ENCODE results near the gene PDE6C. TPM values are rescaled to one million over a fixed set of nuclear protein-coding genes. Genes with fewer than 3 reads are reported as not detected.

Gene PDE6C
- total RNA-seq, 1 experiment from 2014 or later = not detected

DNA sequence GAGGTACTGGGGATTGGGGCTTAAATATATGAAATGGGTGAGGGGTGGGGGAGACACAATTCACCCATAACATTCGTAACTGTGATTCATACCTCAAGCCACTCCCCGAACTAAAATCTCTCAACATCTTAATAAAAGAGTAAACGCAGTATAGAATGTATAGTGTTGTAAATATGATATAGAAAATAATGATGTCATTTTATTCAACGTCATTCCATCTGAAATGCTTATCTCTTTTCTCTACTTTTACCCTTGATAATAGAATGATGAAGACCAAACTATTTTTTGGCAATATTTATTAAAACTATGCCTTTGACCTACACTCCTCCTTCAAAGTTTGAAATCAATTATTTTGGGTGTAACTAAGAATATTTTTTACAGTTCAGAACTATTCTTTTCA, 53.7 kb downstream of the PDE6C start:
- TF ChIP-seq, protein P1, sequence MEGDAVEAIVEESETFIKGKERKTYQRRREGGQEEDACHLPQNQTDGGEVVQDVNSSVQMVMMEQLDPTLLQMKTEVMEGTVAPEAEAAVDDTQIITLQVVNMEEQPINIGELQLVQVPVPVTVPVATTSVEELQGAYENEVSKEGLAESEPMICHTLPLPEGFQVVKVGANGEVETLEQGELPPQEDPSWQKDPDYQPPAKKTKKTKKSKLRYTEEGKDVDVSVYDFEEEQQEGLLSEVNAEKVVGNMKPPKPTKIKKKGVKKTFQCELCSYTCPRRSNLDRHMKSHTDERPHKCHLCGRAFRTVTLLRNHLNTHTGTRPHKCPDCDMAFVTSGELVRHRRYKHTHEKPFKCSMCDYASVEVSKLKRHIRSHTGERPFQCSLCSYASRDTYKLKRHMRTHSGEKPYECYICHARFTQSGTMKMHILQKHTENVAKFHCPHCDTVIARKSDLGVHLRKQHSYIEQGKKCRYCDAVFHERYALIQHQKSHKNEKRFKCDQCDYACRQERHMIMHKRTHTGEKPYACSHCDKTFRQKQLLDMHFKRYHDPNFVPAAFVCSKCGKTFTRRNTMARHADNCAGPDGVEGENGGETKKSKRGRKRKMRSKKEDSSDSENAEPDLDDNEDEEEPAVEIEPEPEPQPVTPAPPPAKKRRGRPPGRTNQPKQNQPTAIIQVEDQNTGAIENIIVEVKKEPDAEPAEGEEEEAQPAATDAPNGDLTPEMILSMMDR (IDR thresholded peaks at IDR 0.05) = no peak
- TF ChIP-seq POLR2AphosphoS5 (IDR thresholded peaks at IDR 0.05; ENCODE audit: low read depth, low read length) (no peak), TCF7L2 (IDR thresholded peaks at IDR 0.05; ENCODE audit: low read depth, low read length) (no peak), SIN3A (IDR thresholded peaks at IDR 0.05; ENCODE audit: borderline replicate concordance, insufficient read depth, low read depth, low read length) (no peak)
- TF ChIP-seq, protein P2, sequence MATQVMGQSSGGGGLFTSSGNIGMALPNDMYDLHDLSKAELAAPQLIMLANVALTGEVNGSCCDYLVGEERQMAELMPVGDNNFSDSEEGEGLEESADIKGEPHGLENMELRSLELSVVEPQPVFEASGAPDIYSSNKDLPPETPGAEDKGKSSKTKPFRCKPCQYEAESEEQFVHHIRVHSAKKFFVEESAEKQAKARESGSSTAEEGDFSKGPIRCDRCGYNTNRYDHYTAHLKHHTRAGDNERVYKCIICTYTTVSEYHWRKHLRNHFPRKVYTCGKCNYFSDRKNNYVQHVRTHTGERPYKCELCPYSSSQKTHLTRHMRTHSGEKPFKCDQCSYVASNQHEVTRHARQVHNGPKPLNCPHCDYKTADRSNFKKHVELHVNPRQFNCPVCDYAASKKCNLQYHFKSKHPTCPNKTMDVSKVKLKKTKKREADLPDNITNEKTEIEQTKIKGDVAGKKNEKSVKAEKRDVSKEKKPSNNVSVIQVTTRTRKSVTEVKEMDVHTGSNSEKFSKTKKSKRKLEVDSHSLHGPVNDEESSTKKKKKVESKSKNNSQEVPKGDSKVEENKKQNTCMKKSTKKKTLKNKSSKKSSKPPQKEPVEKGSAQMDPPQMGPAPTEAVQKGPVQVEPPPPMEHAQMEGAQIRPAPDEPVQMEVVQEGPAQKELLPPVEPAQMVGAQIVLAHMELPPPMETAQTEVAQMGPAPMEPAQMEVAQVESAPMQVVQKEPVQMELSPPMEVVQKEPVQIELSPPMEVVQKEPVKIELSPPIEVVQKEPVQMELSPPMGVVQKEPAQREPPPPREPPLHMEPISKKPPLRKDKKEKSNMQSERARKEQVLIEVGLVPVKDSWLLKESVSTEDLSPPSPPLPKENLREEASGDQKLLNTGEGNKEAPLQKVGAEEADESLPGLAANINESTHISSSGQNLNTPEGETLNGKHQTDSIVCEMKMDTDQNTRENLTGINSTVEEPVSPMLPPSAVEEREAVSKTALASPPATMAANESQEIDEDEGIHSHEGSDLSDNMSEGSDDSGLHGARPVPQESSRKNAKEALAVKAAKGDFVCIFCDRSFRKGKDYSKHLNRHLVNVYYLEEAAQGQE (IDR thresholded peaks at IDR 0.05; ENCODE audit: insufficient read depth in 1 of 2, low read depth in 2 of 2, low read length in 1 of 2) = no peak
- H3K27me3 ChIP-seq (ENCODE audit: control insufficient read depth, insufficient read depth, low read length) = no peaks in the 10 kb centered on the region
- in situ Hi-C loops (cut with HindIII; ENCODE audit: low pct_unique_long_range_greater_than_20kb, low sequenced_read_pairs) (no loop called here), intact Hi-C loops (cut with micrococcal nuclease; ENCODE audit: unreplicated experiment) (no loop called here)
- H3K4me3 ChIP-seq (ENCODE audit: low read depth in 2 of 2, low read length in 2 of 2) = no peak overlapping the region
- no peak overlapping the region for H3K27ac ChIP-seq (ENCODE audit: low read length)
- H3K4me1 ChIP-seq (ENCODE audit: control insufficient read depth, insufficient read depth, low read length) = no peaks in the 10 kb centered on the region
- peaks cover 27% of the 10 kb centered on the region for H3K36me3 ChIP-seq (ENCODE audit: control insufficient read depth, insufficient read depth, low read length)
- H3K9me3 ChIP-seq (ENCODE audit: control insufficient read depth, insufficient read depth, low read depth, low read length) = no peaks in the 10 kb centered on the region
- ChIA-PET CTCF (no interaction called here), POLR2A (no interaction called here)
- DNase-seq (ENCODE audit: low read depth, low spot score) (no peak), ATAC-seq (no peak)
- no TSS peak for BruUV-seq (replicated peaks)

DNA sequence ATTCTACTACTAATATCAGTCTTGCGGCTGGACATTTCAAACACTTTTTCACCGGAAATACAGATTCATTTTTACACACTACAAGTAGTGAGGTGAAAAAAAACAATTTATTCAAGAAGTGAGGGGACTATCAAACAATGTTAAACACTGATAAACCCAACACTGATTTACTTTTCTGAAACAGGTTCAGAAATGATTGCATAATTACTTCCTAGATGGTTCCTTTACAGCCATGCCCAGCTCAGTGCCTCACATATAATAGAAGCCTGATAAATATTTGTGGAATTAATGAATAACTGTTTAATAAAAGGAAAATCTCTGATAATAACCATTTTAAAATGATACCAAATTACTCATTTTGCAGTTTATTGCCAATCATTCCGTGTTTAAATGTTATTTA, 55.5 kb downstream of the PDE6C start:
- CTCF ChIA-PET = no interaction called here
- in situ Hi-C loops (cut with HindIII; ENCODE audit: low pct_unique_long_range_greater_than_20kb, low sequenced_read_pairs) (no loop called here), intact Hi-C loops (cut with micrococcal nuclease; ENCODE audit: unreplicated experiment) (no loop called here)
- POLR2A ChIA-PET = no interaction called here
- H3K27me3 ChIP-seq (ENCODE audit: control insufficient read depth, insufficient read depth, low read length) = no peaks in the 10 kb centered on the region
- H3K4me3 ChIP-seq (ENCODE audit: low read depth in 2 of 2, low read length in 2 of 2) = no peak overlapping the region
- no peak for DNase-seq (ENCODE audit: low read depth, low spot score)
- no TSS peak for BruUV-seq (replicated peaks)
- TF ChIP-seq, protein P2 (IDR thresholded peaks at IDR 0.05; ENCODE audit: insufficient read depth in 1 of 2, low read depth in 2 of 2, low read length in 1 of 2) = no peak
- no peak for TF ChIP-seq TCF7L2 (IDR thresholded peaks at IDR 0.05; ENCODE audit: low read depth, low read length)
- no peaks in the 10 kb centered on the region for H3K4me1 ChIP-seq (ENCODE audit: control insufficient read depth, insufficient read depth, low read length)
- H3K36me3 ChIP-seq (ENCODE audit: control insufficient read depth, insufficient read depth, low read length) = peaks cover 27% of the 10 kb centered on the region
- no peak overlapping the region for H3K27ac ChIP-seq (ENCODE audit: low read length)
- ATAC-seq = no peak
- no peaks in the 10 kb centered on the region for H3K9me3 ChIP-seq (ENCODE audit: control insufficient read depth, insufficient read depth, low read depth, low read length)

Data from Panc1 (cell line).